Endodermal cell (in vitro differentiated cells): Measurements from ENCODE around the gene TECPR1. TPM values are rescaled to one million over a fixed set of nuclear protein-coding genes. Genes with fewer than 3 reads are reported as not detected.

Source experiments
- DNase-seq: peaks from one replicate; pipeline ENCODE4 v3.0.0-alpha.2; 2017
- H3K27ac ChIP-seq: 2 replicates; pipeline ENCODE4 v1.5.1; 2013; ENCODE audit warnings: mild to moderate bottlenecking, low read depth, low read length, moderate library complexity
- H3K27me3 ChIP-seq: 2 replicates; pipeline ENCODE4 v1.6.1; 2013; ENCODE audit warnings: mild to moderate bottlenecking, low read length, moderate library complexity; ENCODE audit not compliant: insufficient read depth, control insufficient read depth, poor library complexity, severe bottlenecking
- H3K36me3 ChIP-seq: 2 replicates; pipeline ENCODE4 v1.7.0; 2013; ENCODE audit warnings: mild to moderate bottlenecking, low read length, moderate library complexity; ENCODE audit not compliant: control insufficient read depth, insufficient read depth
- H3K4me1 ChIP-seq: one replicate; pipeline ENCODE4 v1.7.0; 2013; ENCODE audit warnings: low read length; ENCODE audit not compliant: control insufficient read depth, insufficient read depth
- H3K4me3 ChIP-seq: 2 replicates; pipeline ENCODE4 v1.5.1; 2013; ENCODE audit warnings: mild to moderate bottlenecking, low read length, moderate library complexity
- H3K9ac ChIP-seq: 2 replicates; pipeline ENCODE4 v1.6.1; 2013; ENCODE audit warnings: mild to moderate bottlenecking, low read length, moderate library complexity; ENCODE audit not compliant: poor library complexity, severe bottlenecking; ENCODE audit errors: extremely low read depth
- H3K9me3 ChIP-seq: 2 replicates; pipeline ENCODE4 v1.6.1; 2013; ENCODE audit warnings: mild to moderate bottlenecking, low read length, moderate library complexity; ENCODE audit not compliant: control insufficient read depth
- H3K27ac Mint-ChIP-seq: 2 replicates; pipeline ENCODE4 v1.8.0; 2020; ENCODE audit warnings: mixed read lengths
- H3K27me3 Mint-ChIP-seq: 2 replicates; pipeline ENCODE4 v1.8.0; 2021; ENCODE audit warnings: mild to moderate bottlenecking, mixed read lengths; ENCODE audit not compliant: insufficient read depth
- H3K36me3 Mint-ChIP-seq: 2 replicates; pipeline ENCODE4 v1.8.0; 2020; ENCODE audit warnings: low read depth, mixed read lengths
- H3K4me1 Mint-ChIP-seq: 2 replicates; pipeline ENCODE4 v1.8.0; 2020; ENCODE audit warnings: mixed read lengths
- H3K4me3 Mint-ChIP-seq: 2 replicates; pipeline ENCODE4 v1.8.0; 2020; ENCODE audit warnings: mild to moderate bottlenecking, moderate library complexity, mixed read lengths
- H3K9me3 Mint-ChIP-seq: 2 replicates; pipeline ENCODE4 v1.8.0; 2020; ENCODE audit warnings: mild to moderate bottlenecking, mixed read lengths
- WGBS, 2 experiments: methylation state at CpG; one replicate each; pipeline versions ENCODE4 v1.1.5 to v1.1.7; 2013; ENCODE audit warnings: missing lambda C conversion rate in 2 of 2, mixed read lengths in 1 of 2; ENCODE audit not compliant: insufficient coverage in 1 of 2, insufficient read length in 1 of 2; 5-methylcytosine and 5-hydroxymethylcytosine counted together
- total RNA-seq, 2 donors: library from RNA; stranded (reverse); fragmentation: NEBNext Ultra II Directional in 1 of 2; extraction: Animal tissue kit (Norgen Biotek cat#: 25700) in 1 of 2; gene quantifications; 2 replicates in 1 of 2; 3 replicates in 1 of 2; pipeline ENCODE4 v1.2.1, GENCODE V29; 2021
- TF ChIP-seq, protein P1 (sequence below): fragments of 200-600 bp; sonication (generic); conservative IDR thresholded peaks from 2 replicates; pipeline ENCODE4 v1.5.0; 2021; ENCODE audit warnings: antibody characterized with exemption, mild to moderate bottlenecking

The TECPR1 gene
- total RNA-seq, 2 donors from 2014 or later: 27.2 to 32.0 TPM

DNA sequence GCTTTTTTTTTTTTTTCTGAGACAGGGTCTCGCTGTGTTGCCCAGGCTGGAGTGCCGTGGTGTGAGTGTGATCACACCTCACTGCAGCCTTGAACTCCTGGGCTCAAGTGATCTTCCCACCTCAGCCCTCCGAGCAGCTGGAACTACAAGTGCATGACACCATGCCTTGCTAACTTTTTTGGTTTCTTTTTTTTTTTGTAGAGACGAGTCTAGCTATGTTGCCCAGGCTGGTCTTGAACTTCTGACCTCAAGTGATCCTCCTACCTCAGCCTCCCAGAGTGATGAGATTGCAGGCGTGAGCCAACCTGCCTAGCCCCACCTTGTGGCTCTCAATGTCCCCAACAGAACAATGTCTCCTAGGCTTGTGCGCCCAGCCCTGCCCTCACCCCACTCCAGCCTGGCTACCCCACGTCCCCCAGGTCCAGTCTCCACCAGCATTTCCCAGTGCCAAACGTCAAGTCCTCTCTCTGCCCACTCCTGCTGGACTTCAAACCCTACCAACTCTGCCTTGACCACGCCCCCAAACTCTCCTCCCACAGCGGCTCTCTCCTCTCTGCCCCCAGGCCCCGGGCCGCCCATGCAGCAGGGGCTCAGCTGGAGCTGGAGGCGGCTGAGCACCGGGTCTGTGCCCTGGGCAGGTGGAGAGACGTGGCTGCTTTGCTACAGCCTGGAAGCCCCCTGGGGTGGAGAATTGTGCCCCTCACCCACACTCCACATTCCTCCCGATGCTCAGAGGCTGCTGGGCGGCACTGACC, 21.9 kb downstream of the TECPR1 start:
- DNase-seq: peak; percentile 57
- H3K36me3 ChIP-seq: peaks cover 4% of the 10 kb centered on the region
- Mint-ChIP-seq H3K9me3 (no peaks in the 10 kb centered on the region), H3K27ac (no peak overlapping the region), H3K4me1 (no peaks in the 10 kb centered on the region), H3K27me3 (no peaks in the 10 kb centered on the region), H3K4me3 (no peak overlapping the region), H3K36me3 (peaks cover 15% of the 10 kb centered on the region)
- 78 to 89% methylated on average over 10 to 17 of the region's 17 CpGs for WGBS, 2 experiments
- H3K9me3 ChIP-seq: no peaks in the 10 kb centered on the region
- no peak overlapping the region for H3K27ac ChIP-seq
- no peak overlapping the region for H3K4me3 ChIP-seq
- TF ChIP-seq, protein P1, sequence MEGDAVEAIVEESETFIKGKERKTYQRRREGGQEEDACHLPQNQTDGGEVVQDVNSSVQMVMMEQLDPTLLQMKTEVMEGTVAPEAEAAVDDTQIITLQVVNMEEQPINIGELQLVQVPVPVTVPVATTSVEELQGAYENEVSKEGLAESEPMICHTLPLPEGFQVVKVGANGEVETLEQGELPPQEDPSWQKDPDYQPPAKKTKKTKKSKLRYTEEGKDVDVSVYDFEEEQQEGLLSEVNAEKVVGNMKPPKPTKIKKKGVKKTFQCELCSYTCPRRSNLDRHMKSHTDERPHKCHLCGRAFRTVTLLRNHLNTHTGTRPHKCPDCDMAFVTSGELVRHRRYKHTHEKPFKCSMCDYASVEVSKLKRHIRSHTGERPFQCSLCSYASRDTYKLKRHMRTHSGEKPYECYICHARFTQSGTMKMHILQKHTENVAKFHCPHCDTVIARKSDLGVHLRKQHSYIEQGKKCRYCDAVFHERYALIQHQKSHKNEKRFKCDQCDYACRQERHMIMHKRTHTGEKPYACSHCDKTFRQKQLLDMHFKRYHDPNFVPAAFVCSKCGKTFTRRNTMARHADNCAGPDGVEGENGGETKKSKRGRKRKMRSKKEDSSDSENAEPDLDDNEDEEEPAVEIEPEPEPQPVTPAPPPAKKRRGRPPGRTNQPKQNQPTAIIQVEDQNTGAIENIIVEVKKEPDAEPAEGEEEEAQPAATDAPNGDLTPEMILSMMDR: no peak
- no peaks in the 10 kb centered on the region for H3K4me1 ChIP-seq
- no peaks in the 10 kb centered on the region for H3K27me3 ChIP-seq
- H3K9ac ChIP-seq: no peak overlapping the region

DNA sequence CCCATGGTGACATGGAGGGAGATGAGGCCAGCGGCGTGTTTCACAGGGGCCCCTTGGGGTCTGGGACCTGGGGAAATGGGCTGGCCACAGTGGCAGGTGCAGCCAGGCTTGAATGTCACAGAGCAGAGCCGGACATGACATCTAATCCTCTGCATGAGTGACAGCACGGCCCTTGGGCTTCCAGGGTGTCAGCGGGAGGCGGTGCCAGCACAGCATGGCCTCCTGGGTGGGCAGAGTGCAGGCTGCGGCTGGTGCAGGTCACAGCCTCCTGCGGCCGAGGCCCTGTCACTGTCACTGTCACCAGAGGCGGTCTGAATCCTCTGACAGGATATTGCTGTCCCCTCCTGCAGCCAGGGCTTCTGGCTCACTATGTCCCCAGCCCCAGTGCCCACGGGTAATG, 22.6 kb downstream of the TECPR1 start:
- no peak overlapping the region for H3K4me3 ChIP-seq
- no peak overlapping the region for H3K9ac ChIP-seq
- peak; percentile 30 for DNase-seq
- H3K9me3 Mint-ChIP-seq: no peaks in the 10 kb centered on the region
- 88 to 90% methylated on average over 4 to 11 of the region's 11 CpGs for WGBS, 2 experiments
- H3K4me1 Mint-ChIP-seq: no peaks in the 10 kb centered on the region
- H3K27me3 Mint-ChIP-seq: no peaks in the 10 kb centered on the region
- H3K27me3 ChIP-seq: no peaks in the 10 kb centered on the region
- peaks cover 4% of the 10 kb centered on the region for H3K36me3 ChIP-seq
- H3K9me3 ChIP-seq: no peaks in the 10 kb centered on the region
- TF ChIP-seq, protein P1: no peak
- no peak overlapping the region for H3K4me3 Mint-ChIP-seq
- H3K27ac ChIP-seq: no peak overlapping the region
- no peak overlapping the region for H3K27ac Mint-ChIP-seq
- no peaks in the 10 kb centered on the region for H3K4me1 ChIP-seq
- peaks cover 12% of the 10 kb centered on the region for H3K36me3 Mint-ChIP-seq

DNA sequence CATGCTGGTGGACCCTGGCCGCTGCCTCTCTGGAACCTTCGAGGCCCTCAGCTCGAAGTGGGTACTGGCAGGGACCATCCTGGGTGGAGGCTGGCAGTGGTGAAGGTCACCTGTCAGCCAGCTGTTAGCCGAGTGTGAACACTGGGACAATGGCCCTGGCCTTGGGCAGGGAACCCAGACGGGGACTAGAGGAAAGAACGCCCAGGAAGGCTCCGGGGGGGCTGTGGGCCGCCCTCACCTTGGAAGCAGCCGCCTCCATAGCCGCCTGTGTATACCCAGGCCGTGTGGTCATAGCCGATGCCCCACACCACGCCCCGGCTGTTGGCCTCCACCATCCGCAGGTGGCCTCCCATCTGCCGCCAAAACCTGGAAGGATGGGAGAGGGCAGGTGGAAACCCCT, 23.2 kb downstream of the TECPR1 start:
- Histone ChIP-seq H3K27ac (no peak overlapping the region), H3K4me1 (no peaks in the 10 kb centered on the region), H3K9ac (no peak overlapping the region), H3K9me3 (no peaks in the 10 kb centered on the region), H3K36me3 (peaks cover 4% of the 10 kb centered on the region), H3K27me3 (no peaks in the 10 kb centered on the region), H3K4me3 (no peak overlapping the region)
- Mint-ChIP-seq H3K27me3 (no peaks in the 10 kb centered on the region), H3K36me3 (peaks cover 10% of the 10 kb centered on the region), H3K9me3 (no peaks in the 10 kb centered on the region), H3K4me3 (no peak overlapping the region), H3K27ac (no peak overlapping the region), H3K4me1 (no peaks in the 10 kb centered on the region)
- TF ChIP-seq, protein P1: no peak
- 90 to 94% methylated on average over 12 to 16 of the region's 16 CpGs for WGBS, 2 experiments
- DNase-seq: no peak
